Embryonic facial prominence (tissue), 1 donor: ENCODE results near the gene GPRC5C.

Experiments used
- DNase-seq: peaks from one replicate; pipeline ENCODE4 v3.0.0-alpha.2; 2016; ENCODE audit errors: extremely low spot score

GPRC5C gene

GRCh38 chr17:74452841-74453661, 21.2 kb downstream of the GPRC5C start:
- DNase-seq, result no peak

- DNase-seq, result peak; percentile 70
Measured at GRCh38 chr17:74453665-74454196, 21.8 kb downstream of the GPRC5C start.

GRCh38 chr17:74454197-74455024, 22.5 kb downstream of the GPRC5C start:
- no peak for DNase-seq

GRCh38 chr17:74455025-74455545, 23.2 kb downstream of the GPRC5C start:
- DNase-seq, result no peak

- DNase-seq, result no peak
Measured at GRCh38 chr17:74455821-74456220, 23.9 kb downstream of the GPRC5C start.

- no peak for DNase-seq
Measured at GRCh38 chr17:74457146-74457819, 25.4 kb downstream of the GPRC5C start.

GRCh38 chr17:74457820-74458166, 25.9 kb downstream of the GPRC5C start:
- DNase-seq, result no peak

- DNase-seq, result no peak
Measured at GRCh38 chr17:74458835-74459234, 26.9 kb downstream of the GPRC5C start.

GRCh38 chr17:74459622-74460021, 27.7 kb downstream of the GPRC5C start:
- no peak for DNase-seq

GRCh38 chr17:74460241-74460640, 28.4 kb downstream of the GPRC5C start:
- no peak for DNase-seq

GRCh38 chr17:74460996-74461395, 29.1 kb downstream of the GPRC5C start:
- no peak for DNase-seq

- DNase-seq, result no peak
Measured at GRCh38 chr17:74461611-74462010, 29.7 kb downstream of the GPRC5C start.

- no peak for DNase-seq
Measured at GRCh38 chr17:74464730-74465377, 33.0 kb downstream of the GPRC5C start.

- DNase-seq, result no peak
Measured at GRCh38 chr17:74465378-74466110, 33.7 kb downstream of the GPRC5C start.

- DNase-seq, result no peak
Measured at GRCh38 chr17:74466111-74466827, 34.4 kb downstream of the GPRC5C start, which contains the start of gene CD300A. Gene CD300A, plus strand, starts transcription at chr17:74466634. Its CDS starts 70 bp downstream, at chr17:74466704.

- DNase-seq, result no peak
Measured at GRCh38 chr17:74466828-74467184, 34.9 kb downstream of the GPRC5C start.

- no peak for DNase-seq
Measured at GRCh38 chr17:74467221-74467951, 35.5 kb downstream of the GPRC5C start.

- no peak for DNase-seq
Measured at GRCh38 chr17:74471341-74471740, 39.5 kb downstream of the GPRC5C start.

GRCh38 chr17:74472890-74473289, 41.0 kb downstream of the GPRC5C start:
- no peak for DNase-seq
